Stimulated activated CD4-positive, alpha-beta T cell treated with anti-CD3 and anti-CD28 coated beads, TNF-alpha, amount 100 ng/mL, for 24 hours (primary cell): ENCODE data around the gene PLG.
"Not testable (repeated sequence)": the region's sequence is repeated elsewhere in the genome, so short reads cannot be mapped to it uniquely, and the experiment has no call there.

ENCODE experiments used
- DNase-seq, 3 experiments: peaks; one replicate each; pipeline ENCODE4 v3.0.0-alpha.2; 2020; ENCODE audit warnings: low read depth in 3 of 3

Gene PLG

DNA sequence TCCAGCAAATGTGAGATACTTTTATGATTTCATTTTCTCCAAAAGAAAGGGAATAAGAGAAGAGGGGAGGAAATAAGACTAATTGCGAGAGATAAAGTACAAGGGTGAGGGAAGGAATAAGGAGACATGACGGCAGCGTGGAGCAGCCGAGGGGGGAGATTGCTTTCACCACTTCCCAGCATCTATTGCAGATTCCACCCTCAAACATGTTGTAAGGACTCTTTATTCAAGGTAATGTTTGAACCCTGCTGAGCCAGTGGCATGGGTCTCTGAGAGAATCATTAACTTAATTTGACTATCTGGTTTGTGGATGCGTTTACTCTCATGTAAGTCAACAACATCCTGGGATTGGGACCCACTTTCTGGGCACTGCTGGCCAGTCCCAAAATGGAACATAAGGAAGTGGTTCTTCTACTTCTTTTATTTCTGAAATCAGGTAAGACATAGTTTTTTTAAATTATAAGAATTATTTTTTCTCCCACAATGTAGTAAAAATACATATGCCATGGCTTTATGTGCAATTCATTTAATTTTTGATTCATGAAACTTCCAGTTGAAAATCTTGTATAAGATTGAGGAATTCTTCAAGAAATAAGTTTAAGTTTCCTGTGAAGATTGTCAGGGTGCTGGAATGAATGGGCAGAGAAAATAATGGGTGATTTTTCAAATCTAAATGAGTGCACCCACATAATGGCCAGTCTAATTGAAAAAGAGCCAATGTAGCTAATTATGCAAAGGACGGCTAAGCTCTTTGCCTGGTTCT, at the start of gene PLG:
Gene PLG, plus strand, starts transcription at position 327 of the 763 bp plus-strand sequence. Its CDS starts 61 bp downstream, at position 388.
- not testable (repeated sequence) for DNase-seq

GRCh38 chr6:160659562-160659961, 42.5 kb upstream of the PLG start:
- no peak for DNase-seq

DNA sequence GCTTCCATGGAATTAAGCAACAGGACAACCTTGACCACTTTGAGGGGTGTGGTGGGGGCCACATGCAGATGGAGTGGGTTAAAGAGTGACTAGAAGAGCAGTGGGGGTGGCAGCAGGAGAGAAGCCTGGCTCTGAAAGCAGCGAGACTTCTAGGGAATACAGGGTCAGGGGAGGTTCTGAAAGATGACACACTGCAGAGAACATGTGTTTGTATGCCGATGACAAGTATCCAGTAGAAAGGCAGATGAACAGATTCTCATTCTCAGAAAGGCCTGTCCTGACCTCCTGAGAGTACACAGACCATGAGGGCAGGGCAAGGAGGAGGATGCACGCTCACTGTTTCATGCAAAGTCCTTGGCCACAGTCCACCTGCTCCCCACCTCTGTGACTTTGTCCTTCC, 40.8 kb upstream of the PLG start:
- DNase-seq: no peak

DNA sequence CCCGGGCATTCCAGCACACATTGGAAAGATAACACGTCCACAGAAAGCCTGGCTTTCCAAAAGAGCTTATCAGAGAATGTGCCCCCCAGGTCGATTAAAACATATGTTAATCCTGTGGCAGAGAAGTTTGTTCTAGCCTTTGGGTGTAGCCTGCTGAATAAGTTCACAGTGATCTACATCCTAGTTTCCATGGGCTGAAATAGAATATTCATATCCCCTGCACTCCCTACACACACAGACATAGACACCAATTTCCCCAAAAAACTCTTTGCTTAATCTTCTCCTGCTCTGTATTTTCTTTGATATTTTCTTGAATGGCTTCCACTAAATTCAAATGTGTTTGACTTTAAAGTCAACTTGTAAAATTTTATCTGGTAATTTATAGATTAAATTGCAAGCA, 39.6 kb upstream of the PLG start:
- DNase-seq: no peak

DNA sequence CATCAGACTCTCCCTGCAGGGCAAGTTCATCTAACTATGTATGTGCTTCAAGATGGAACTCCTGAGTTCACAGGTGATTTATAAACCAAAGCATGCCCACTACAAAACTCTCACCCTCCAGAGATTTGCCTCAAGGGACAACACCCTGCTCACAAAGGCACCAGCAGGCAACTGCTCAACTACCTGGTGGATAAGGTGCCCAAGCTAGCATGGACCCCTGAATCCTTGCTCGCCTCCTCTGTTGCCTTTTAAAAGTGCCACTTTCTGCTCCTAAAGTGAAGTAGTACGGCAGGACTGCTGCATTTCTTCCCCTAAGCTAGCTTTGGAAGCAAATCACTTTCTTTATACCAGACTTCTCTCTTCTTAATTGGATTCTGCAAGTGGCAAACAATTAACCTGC, 39.2 kb upstream of the PLG start:
- no peak for DNase-seq

DNA sequence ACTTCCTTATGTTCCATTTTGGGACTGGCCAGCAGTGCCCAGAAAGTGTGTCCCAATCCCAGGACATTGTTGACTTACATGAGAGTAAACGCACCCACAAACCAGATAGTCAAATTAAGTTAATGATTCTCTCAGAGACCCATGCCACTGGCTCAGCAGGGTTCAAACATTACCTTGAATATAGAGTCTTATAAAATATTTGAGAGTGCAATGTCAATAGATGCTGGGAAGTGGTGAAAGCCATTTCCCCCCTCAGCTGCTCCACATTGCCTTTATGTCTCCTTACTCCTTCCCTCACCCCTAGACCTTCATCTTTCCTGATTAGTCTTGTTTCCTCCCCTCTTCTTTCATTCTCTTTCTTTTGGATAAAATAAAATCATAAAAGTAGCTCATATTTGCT, 37.8 kb upstream of the PLG start, which contains the start of gene LPA:
Gene LPA, minus strand, starts transcription at position 78 of the 400 bp plus-strand sequence. Its CDS starts 61 bp downstream, at position 17.
- DNase-seq: not testable (repeated sequence)

DNA sequence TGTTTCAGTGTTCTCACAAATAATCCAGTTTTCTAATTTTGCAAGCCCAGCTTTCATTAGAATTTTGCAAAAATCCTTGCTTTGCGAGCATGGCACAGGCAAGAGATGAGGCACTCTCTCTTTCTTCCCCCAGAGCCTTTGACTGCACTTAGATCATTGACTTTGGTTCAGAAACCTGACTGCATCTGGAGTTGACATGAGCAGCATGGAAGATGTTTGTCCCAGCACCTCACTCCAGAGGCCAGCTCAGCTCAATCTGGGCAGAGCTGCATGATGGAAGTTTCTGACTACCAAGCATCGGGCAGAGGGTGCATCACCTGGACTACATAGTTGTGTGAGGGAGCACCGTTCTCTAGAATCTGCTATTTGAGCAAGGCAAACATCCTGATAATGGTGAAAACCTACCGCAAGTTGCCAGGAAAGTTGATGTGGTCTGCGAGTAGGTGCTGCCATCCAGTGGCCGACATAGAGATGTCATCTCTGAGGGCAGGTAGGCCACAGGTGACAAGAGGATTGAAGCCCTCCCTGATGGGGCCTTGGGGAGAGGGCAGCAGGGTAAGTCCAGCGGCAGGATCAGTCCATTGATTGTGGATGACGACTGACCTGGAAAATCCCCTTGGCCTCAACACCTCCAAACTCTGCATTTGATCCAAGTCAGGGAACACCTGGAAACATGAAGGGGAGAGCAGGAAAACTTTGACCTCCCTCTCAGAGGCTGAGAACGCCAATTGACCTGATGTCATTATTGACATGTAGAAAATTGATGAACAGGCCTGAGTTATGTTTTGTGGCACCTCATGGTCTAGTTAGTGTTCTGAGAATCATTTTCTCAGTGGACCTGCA, 34.2 kb upstream of the PLG start:
- peak in 2 of 3 experiments; percentile 8 to 33 for DNase-seq

DNA sequence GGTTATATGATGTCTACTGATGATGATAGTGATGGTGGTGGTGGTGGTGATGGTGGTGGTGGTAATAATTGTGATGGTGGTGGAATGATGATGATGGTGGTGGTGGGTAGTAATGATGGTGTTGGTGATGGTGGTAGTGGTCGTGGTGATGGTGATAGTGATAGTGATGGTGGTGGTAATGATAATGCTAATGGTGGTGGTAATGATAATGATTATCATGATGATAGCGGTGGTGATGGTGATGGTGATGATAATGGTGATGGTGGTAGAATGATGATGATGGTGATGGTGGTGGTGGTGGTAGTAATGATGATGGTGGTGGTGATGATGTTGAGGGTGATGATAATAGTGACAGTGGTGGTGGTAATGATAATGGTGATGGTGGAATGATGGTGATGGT, 33.5 kb upstream of the PLG start:
- no peak for DNase-seq

DNA sequence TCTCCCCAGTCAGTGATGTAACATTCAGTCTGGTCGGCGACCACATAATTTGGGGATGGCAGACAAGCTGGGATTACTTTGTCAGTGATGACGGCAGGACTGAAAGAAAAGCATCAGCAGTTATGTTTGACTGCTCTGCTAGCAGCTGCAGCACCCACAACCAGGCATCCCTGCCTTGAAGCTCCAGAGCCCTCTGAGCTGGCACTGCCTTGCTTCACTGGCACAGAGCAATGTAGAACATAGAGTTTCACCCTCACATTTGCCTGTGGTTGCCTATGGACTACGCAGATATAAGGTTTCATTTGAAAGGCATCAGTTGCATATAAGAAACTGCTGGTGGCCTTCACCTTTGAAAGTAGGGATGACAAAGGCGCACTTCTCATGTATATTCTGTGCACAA, 25.6 kb upstream of the PLG start:
- not testable (repeated sequence) for DNase-seq

- DNase-seq: no peak
Measured at GRCh38 chr6:160678230-160678629, 23.8 kb upstream of the PLG start.

- no peak for DNase-seq
Measured at GRCh38 chr6:160678744-160679401, 23.2 kb upstream of the PLG start.

GRCh38 chr6:160679402-160679769, 22.7 kb upstream of the PLG start:
- DNase-seq: peak in 1 of 3 experiments; percentile 7

- not testable (repeated sequence) for DNase-seq
Measured at GRCh38 chr6:160685101-160685761, 16.8 kb upstream of the PLG start.

DNA sequence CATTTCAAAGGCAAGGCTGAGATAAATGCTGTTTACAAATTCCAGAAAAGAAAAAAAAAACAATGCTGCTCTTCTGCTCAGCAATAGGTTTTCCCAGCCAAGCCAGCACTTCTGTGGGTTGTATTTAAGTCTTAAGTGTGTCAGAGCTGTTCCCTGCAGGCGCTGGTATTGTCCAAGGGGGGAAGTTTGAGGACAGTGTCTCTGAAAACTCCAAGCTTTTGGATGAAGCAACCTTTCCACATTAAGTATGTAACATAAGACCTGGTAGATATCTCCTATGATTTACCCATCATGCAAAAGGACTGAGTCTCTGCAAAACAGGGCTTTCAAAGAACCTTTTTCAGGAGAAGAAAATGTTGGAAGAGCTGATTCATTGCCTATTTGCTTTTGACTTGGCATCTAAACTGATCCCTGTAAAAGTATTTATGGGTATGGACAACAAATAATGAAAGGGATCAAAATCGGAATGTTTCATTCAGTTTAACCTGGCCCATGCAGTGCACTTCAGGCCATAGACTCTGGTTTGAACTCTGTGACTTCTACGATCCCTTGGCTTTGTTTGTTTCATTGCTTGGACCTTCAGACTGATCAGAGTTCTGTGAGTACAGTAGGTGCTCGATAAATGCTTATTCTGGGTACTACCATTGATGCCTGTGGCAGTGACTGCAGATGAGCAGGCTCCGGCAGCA, 16.1 kb upstream of the PLG start:
- DNase-seq: no peak

DNA sequence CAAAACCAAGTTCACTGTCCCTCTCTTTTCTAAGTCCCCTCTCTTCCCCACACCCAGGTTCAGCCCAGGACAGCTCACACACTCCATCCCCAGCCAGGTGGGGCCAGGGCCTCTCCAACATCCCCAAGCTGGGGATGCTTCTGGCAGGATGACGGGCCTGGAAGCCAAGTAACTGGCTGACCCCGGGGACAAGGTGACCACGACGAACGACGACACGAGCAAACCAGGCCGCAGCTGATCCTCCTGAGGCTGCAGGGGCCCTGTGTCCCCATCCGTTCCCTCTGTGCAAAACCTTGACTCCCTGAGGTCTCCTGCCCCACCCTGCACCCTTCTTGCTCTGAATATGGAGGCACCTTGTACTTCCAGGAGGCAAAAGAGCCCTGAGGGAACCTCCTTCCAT, 11.6 kb upstream of the PLG start:
- DNase-seq: no peak

DNA sequence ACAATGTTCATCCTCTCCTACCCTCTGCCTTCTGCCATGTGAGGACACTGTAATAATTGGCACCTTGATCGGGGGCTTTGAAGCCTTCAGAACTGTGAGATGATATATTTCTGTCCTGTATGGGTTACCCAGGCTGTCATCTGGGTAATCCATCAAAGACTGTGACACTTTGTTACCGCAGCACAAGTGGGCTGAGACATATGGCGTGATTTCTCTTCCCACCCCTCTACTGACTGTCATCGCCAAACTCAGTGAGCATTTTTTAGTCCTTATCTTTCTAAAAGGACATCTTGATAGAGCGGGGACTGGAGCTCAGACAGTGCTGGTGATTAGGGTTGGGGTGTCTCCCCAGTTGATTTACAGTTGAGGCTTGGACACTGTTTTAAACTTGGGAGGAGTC, 10.4 kb upstream of the PLG start:
- DNase-seq: no peak

DNA sequence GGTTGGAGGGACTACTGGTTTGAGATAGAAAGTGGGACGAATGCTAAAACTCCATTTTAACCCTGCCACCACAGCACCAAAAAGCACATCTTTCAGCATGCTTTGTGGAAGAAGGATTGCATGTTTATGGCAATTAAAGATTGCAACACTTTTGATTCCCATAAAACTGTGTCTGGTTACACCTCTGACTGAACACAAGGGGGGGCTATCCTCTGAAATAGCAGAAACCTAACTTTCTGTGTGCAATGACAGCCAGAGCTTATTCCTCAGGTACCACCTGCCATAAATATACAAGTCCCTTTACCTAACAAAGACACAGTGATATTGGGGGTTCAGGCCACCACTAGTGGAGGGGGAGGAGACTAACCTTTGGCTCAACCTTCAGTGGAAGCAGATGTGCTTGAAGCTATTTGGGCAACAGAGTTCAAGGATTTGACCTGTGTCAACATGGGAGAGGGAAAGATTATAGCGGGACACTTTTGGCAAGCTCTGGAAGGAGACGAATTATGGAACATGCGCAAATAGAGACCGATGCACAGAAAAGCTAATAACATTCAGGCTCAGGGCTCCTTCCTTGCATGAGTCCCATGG, 9.6 kb upstream of the PLG start:
- DNase-seq: no peak

DNA sequence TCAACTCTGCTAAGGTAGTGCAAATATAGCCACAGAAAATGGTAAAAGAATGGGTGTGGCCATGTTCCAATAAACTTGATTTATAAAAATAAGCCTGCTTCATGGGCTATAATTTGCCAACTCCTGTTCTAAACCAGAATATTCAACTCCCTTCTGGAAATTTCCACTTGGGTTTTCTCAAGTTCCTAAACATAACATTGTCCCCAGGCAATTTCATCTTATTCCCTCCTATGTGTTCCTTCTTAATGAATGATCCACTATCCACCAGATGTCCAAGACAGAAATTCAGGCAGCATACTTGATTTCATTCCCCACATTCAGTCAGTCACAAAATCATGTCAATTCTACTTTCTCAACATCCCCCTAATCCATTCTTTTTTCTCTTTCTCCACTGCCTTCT, 7.0 kb upstream of the PLG start:
- not testable (repeated sequence) for DNase-seq

- not testable (repeated sequence) for DNase-seq
Measured at GRCh38 chr6:160695622-160696021, 6.4 kb upstream of the PLG start.

- not testable (repeated sequence) for DNase-seq
Measured at GRCh38 chr6:160696884-160697283, 5.2 kb upstream of the PLG start.

DNA sequence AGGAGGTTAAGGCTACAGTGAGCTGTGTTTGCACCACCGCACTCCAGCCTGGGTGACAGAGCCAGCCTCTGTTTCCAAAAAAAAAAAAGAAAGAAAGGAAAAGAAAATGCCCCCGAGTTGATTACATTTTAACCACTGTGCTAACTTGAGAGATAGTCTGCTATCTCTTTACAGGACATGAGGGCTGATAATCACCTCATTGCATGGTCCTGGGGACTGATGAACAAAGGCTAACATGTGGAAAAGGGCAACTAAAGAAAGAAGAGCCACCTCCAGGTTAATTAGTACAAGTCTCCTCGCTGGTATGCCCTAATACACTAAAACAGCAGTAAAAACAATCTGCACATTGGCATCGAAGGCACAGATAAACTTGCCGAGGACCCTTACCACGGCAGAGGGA, 4.2 kb upstream of the PLG start:
- no peak for DNase-seq
